Measurements from ENCODE around the gene TMEM72.

Gene TMEM72

GRCh38 chr10:44911081-44911540, at the start of gene TMEM72:
Gene TMEM72 (plus strand): TSS chr10:44911337. CDS start chr10:44911513, 176 bp downstream.
- TF ChIP-seq GATA3 (IDR thresholded peaks at IDR 0.05; ENCODE audit: low read depth, low read length) (no peak), GATA2 (IDR thresholded peaks at IDR 0.05; ENCODE audit: low read depth, low read length) (no peak)

- TF ChIP-seq GATA2 (IDR thresholded peaks at IDR 0.05; ENCODE audit: low read depth, low read length) (no peak), GATA3 (IDR thresholded peaks at IDR 0.05; ENCODE audit: low read depth, low read length) (no peak)
Measured at GRCh38 chr10:44862006-44862751, 49.0 kb upstream of the TMEM72 start.

GRCh38 chr10:44862924-44863323, 48.2 kb upstream of the TMEM72 start:
- TF ChIP-seq GATA2 (IDR thresholded peaks at IDR 0.05; ENCODE audit: low read depth, low read length): no peak
- no peak for TF ChIP-seq GATA3 (IDR thresholded peaks at IDR 0.05; ENCODE audit: low read depth, low read length)

GRCh38 chr10:44863344-44864047, 47.6 kb upstream of the TMEM72 start:
- TF ChIP-seq GATA2 (IDR thresholded peaks at IDR 0.05; ENCODE audit: low read depth, low read length): no peak

- TF ChIP-seq GATA2 (IDR thresholded peaks at IDR 0.05; ENCODE audit: low read depth, low read length) (no peak), GATA3 (IDR thresholded peaks at IDR 0.05; ENCODE audit: low read depth, low read length) (no peak)
Measured at GRCh38 chr10:44864051-44864450, 47.1 kb upstream of the TMEM72 start.

GRCh38 chr10:44864637-44865288, 46.4 kb upstream of the TMEM72 start:
- TF ChIP-seq GATA3 (IDR thresholded peaks at IDR 0.05; ENCODE audit: low read depth, low read length): no peak
- TF ChIP-seq GATA2 (IDR thresholded peaks at IDR 0.05; ENCODE audit: low read depth, low read length): no peak

- TF ChIP-seq GATA3 (IDR thresholded peaks at IDR 0.05; ENCODE audit: low read depth, low read length) (no peak), GATA2 (IDR thresholded peaks at IDR 0.05; ENCODE audit: low read depth, low read length) (no peak)
Measured at GRCh38 chr10:44865289-44865671, 45.9 kb upstream of the TMEM72 start.

GRCh38 chr10:44870031-44870430, 41.1 kb upstream of the TMEM72 start:
- TF ChIP-seq GATA2 (IDR thresholded peaks at IDR 0.05; ENCODE audit: low read depth, low read length) (no peak), GATA3 (IDR thresholded peaks at IDR 0.05; ENCODE audit: low read depth, low read length) (no peak)

- TF ChIP-seq GATA2 (IDR thresholded peaks at IDR 0.05; ENCODE audit: low read depth, low read length) (no peak), GATA3 (IDR thresholded peaks at IDR 0.05; ENCODE audit: low read depth, low read length) (no peak)
Measured at GRCh38 chr10:44873160-44873559, 38.0 kb upstream of the TMEM72 start.

- no peak for TF ChIP-seq GATA2 (IDR thresholded peaks at IDR 0.05; ENCODE audit: low read depth, low read length)
- no peak for TF ChIP-seq GATA3 (IDR thresholded peaks at IDR 0.05; ENCODE audit: low read depth, low read length)
Measured at GRCh38 chr10:44874166-44874565, 37.0 kb upstream of the TMEM72 start.

GRCh38 chr10:44878706-44879530, 32.2 kb upstream of the TMEM72 start:
- no peak for TF ChIP-seq GATA3 (IDR thresholded peaks at IDR 0.05; ENCODE audit: low read depth, low read length)
- TF ChIP-seq GATA2 (IDR thresholded peaks at IDR 0.05; ENCODE audit: low read depth, low read length): no peak

GRCh38 chr10:44879531-44879899, 31.6 kb upstream of the TMEM72 start:
- no peak for TF ChIP-seq GATA2 (IDR thresholded peaks at IDR 0.05; ENCODE audit: low read depth, low read length)
- TF ChIP-seq GATA3 (IDR thresholded peaks at IDR 0.05; ENCODE audit: low read depth, low read length): no peak

- TF ChIP-seq GATA2 (IDR thresholded peaks at IDR 0.05; ENCODE audit: low read depth, low read length): no peak
- TF ChIP-seq GATA3 (IDR thresholded peaks at IDR 0.05; ENCODE audit: low read depth, low read length): no peak
Measured at GRCh38 chr10:44880090-44880715, 30.9 kb upstream of the TMEM72 start.

Measured in SH-SY5Y (cell line).